Stomach (tissue), 9 donors: ENCODE data around the gene IQCE. TPM values are rescaled to one million over a fixed set of nuclear protein-coding genes. Genes with fewer than 3 reads are reported as not detected.

Source experiments
- DNase-seq, 2 donors: peaks; one replicate each; pipeline versions ENCODE4 v3.0.0 to v3.0.0-alpha.2; 2013 to 2019
- H3K27ac ChIP-seq, 5 donors: fragments of 200-600 bp in 4 of 5; sonication (generic) in 4 of 5; one replicate each; pipeline ENCODE4 v1.5.1; 2013 to 2019; ENCODE audit warnings: mild to moderate bottlenecking in 1 of 5, moderate library complexity in 1 of 5
- H3K27me3 ChIP-seq, 3 donors: fragments of 200-600 bp; sonication (generic); one replicate each; pipeline ENCODE4 v1.5.1; 2017 to 2019; ENCODE audit warnings: mixed run types in 1 of 3
- H3K36me3 ChIP-seq, 4 donors: fragments of 200-600 bp; sonication (generic); 1 replicate in 3 of 4; 2 replicates in 1 of 4; pipeline ENCODE4 v1.5.1; 2016 to 2019
- H3K4me1 ChIP-seq, 4 donors: fragments of 200-600 bp; sonication (generic); one replicate each; pipeline ENCODE4 v1.5.1; 2016 to 2019
- H3K4me3 ChIP-seq, 4 donors: fragments of 200-600 bp; sonication (generic) in 3 of 4; one replicate each; pipeline ENCODE4 v1.5.1; 2016 to 2019; ENCODE audit warnings: mild to moderate bottlenecking in 1 of 4
- H3K9me3 ChIP-seq, 4 donors: fragments of 200-600 bp; sonication (generic); one replicate each; pipeline ENCODE4 v1.5.1; 2016 to 2019
- EP300 ChIP-seq: sonication (generic); formaldehyde crosslinking; IDR thresholded peaks from one replicate; pipeline ENCODE4 v1.6.1; 2017; ENCODE audit warnings: antibody characterized with exemption
- POLR2A ChIP-seq, 4 donors: fragments of 450-650 bp; IDR thresholded peaks; one replicate each; pipeline ENCODE4 v1.6.1; 2016; ENCODE audit warnings: antibody characterized with exemption in 4 of 4, control low read depth in 2 of 4, mild to moderate bottlenecking in 1 of 4, moderate library complexity in 1 of 4
- POLR2AphosphoS5 ChIP-seq, 3 donors: sonication (generic); formaldehyde crosslinking; IDR thresholded peaks; one replicate each; pipeline ENCODE4 v1.6.1; 2016; ENCODE audit warnings: antibody characterized with exemption in 3 of 3
- WGBS, 5 donors: extraction: QIAGEN DNeasy Blood & Tissue Kit in 3 of 5; methylation state at CpG; one replicate each; pipeline versions ENCODE4 v1.1.5 to v1.1.7; 2013 to 2018; 5-methylcytosine and 5-hydroxymethylcytosine counted together
- intact Hi-C: fragments of 100-400 bp; cut with DNase I; formaldehyde crosslinking; loops from one replicate; pipeline ENCODE4 v1.15.1; 2023; ENCODE audit warnings: low total_unique reads
- polyA plus RNA-seq, 3 donors: library from polyadenylated mRNA; stranded (reverse); fragments of 200-250 nt; gene quantifications; one replicate each; pipeline ENCODE4 v1.2.3, GENCODE V29; 2013
- total RNA-seq, 5 donors: library from RNA; depleted of rRNA; stranded (reverse); fragments of >200 nt; gene quantifications; one replicate each; pipeline versions ENCODE4 v1.1.0 to v1.2.3, GENCODE V29; 2014 to 2016
- TF ChIP-seq, protein P1 (sequence below), 7 experiments: fragments of 450-650 bp in 4 of 7; fragments of 200-600 bp in 3 of 7; sonication (generic) in 3 of 7; IDR thresholded peaks; one replicate each; pipeline ENCODE4 v1.5.1; 2016 to 2019; ENCODE audit warnings: antibody characterized with exemption in 7 of 7, control low read depth in 2 of 7, mild to moderate bottlenecking in 1 of 7
- donor health status: healthy with polysubstance abuse.
- donor health status: Bipolar disorder and iron deficiency.
- donor health status: healthy.

Gene IQCE
- total and polyA plus RNA-seq, 8 donors: 1.8 to 248 (median 10.9) TPM

DNA sequence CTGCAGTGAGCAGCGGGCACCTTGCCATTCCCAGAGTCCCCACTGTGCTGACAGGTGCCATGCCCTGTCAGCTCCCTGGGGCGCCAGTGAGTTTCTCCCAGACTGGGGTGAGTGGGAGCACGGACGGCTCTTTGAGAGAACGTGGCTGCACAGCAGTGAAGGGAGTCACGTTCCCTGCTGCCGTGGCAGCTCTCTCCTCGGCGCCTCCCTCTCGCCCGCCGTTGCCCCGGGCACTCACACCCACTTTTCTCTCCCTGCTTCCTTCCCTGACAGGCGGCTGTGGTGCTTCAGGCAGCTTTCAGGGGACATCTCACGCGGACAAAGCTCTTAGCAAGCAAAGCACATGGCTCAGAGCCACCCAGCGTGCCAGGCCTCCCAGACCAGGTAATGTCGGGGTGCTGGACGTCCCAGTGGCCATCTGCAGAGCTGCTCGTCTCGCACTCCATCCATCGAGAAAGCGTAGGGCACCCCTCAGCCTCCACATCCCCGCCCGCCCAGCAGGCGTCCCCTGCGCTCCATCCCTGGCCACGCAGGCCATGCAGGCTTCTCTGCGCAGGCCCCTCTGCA is 45.9 kb downstream of the IQCE start:
- DNase-seq: no peak
- TF ChIP-seq, protein P1, sequence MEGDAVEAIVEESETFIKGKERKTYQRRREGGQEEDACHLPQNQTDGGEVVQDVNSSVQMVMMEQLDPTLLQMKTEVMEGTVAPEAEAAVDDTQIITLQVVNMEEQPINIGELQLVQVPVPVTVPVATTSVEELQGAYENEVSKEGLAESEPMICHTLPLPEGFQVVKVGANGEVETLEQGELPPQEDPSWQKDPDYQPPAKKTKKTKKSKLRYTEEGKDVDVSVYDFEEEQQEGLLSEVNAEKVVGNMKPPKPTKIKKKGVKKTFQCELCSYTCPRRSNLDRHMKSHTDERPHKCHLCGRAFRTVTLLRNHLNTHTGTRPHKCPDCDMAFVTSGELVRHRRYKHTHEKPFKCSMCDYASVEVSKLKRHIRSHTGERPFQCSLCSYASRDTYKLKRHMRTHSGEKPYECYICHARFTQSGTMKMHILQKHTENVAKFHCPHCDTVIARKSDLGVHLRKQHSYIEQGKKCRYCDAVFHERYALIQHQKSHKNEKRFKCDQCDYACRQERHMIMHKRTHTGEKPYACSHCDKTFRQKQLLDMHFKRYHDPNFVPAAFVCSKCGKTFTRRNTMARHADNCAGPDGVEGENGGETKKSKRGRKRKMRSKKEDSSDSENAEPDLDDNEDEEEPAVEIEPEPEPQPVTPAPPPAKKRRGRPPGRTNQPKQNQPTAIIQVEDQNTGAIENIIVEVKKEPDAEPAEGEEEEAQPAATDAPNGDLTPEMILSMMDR (IDR thresholded peaks at IDR 0.05): no peak
- TF ChIP-seq POLR2A (IDR thresholded peaks at IDR 0.05): no peak
- intact Hi-C loops: no loop called here
- no peaks in the 10 kb centered on the region for H3K9me3 ChIP-seq
- H3K27me3 ChIP-seq: no peaks in the 10 kb centered on the region
- H3K4me3 ChIP-seq: no peak overlapping the region
- H3K36me3 ChIP-seq: peaks cover 10 to 80% (median 65%) of the 10 kb centered on the region in 4 donors
- no peak overlapping the region for H3K27ac ChIP-seq
- WGBS, 5 donors: 92 to 97% (median 95%) methylated on average over 29 of the region's 29 CpGs
- peaks cover 0 to 8% (median 2%) of the 10 kb centered on the region in 4 donors for H3K4me1 ChIP-seq

DNA sequence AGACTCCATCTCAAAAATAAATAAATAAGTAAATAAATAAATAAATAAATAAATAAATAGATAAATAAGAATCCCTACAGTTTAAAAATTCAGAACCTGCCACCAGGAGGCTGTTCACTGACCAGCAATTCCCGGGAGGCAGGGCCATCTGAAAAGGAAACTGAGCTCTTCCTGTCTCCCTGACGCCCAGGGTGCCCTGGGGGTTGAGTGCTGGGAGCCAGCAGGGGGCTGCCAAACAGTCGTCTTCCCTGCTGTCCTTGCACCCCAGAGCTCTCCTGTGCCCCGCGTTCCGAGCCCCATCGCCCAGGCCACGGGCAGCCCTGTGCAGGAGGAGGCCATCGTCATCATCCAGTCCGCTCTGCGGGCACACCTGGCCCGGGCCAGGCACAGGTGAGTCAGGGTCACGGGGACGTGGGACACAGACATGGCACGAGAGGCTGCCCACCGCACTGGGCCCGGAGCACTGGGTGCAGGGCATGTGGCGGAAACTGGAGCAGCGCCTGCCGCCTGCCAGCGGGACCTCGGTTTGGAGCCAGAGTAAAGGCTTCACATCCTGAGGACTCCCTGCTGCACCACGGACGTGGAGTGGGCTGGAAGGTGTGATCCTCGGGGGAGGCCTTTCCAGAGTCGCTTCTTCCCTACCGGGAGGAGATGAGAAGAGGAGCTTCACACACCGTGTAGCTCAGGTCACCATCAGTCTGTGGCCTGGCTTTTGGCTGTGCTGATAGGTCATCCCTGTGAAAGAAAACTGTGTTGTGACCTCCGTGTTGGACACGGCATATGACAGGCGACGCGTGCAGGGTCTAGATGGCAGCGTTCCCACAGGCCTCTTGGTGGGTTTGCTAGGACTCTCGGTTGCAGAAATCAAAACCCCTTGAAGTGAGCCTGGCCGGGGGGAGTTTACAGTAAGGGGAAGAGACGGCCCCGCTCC is 47.1 kb downstream of the IQCE start:
- no peak for DNase-seq
- 88 to 93% (median 92%) methylated on average over 28 to 38 of the region's 38 CpGs for WGBS, 5 donors

DNA sequence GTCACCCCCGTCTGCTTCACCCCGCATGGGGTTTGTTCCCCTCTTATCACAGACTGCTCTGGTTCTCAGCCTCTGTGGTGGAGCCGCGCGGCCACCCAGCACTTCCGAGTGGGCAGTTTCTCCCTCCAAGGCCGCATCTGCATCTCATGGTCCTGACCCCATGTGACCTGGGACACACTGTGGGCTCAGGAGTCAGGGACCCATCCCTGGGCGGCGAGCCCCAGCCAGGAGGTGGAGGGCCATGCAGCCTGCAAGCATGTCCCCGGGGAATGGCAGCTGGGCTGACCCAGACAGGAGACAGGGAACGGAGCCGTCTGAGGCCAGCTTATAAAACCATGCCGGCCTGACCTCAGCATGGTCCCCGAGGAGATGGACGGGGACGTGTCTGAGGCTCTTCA is 47.8 kb downstream of the IQCE start:
- Histone ChIP-seq H3K4me3 (no peak overlapping the region), H3K9me3 (no peaks in the 10 kb centered on the region), H3K27ac (peak overlapping the region in 3 of 5 donors; percentile 38 to 73 (median 66)), H3K36me3 (peaks cover 7 to 79% (median 61%) of the 10 kb centered on the region in 4 donors), H3K4me1 (peaks cover 0 to 8% (median 0%) of the 10 kb centered on the region in 4 donors), H3K27me3 (no peaks in the 10 kb centered on the region)
- WGBS, 5 donors: 87 to 91% (median 90%) methylated on average over 13 to 16 of the region's 16 CpGs
- intact Hi-C loops: no loop called here
- TF ChIP-seq, protein P1 (IDR thresholded peaks at IDR 0.05): no peak
- TF ChIP-seq POLR2A (IDR thresholded peaks at IDR 0.05) (no peak), POLR2AphosphoS5 (IDR thresholded peaks at IDR 0.05) (no peak), EP300 (no peak)
- no peak for DNase-seq

More for the DNA sequence above, 47.1 kb downstream of the IQCE start:
- intact Hi-C loops: no loop called here
- Histone ChIP-seq H3K27me3 (no peaks in the 10 kb centered on the region), H3K9me3 (no peaks in the 10 kb centered on the region), H3K27ac (peak overlapping the region in 2 of 5 donors; percentile 66 to 73), H3K4me1 (peaks cover 0 to 8% (median 1%) of the 10 kb centered on the region in 4 donors), H3K4me3 (no peak overlapping the region), H3K36me3 (peaks cover 10 to 80% (median 64%) of the 10 kb centered on the region in 4 donors)
- no peak for TF ChIP-seq EP300
- TF ChIP-seq, protein P1 (IDR thresholded peaks at IDR 0.05): no peak
- no peak for TF ChIP-seq POLR2A (IDR thresholded peaks at IDR 0.05)
- no peak for TF ChIP-seq POLR2AphosphoS5 (IDR thresholded peaks at IDR 0.05)

DNA sequence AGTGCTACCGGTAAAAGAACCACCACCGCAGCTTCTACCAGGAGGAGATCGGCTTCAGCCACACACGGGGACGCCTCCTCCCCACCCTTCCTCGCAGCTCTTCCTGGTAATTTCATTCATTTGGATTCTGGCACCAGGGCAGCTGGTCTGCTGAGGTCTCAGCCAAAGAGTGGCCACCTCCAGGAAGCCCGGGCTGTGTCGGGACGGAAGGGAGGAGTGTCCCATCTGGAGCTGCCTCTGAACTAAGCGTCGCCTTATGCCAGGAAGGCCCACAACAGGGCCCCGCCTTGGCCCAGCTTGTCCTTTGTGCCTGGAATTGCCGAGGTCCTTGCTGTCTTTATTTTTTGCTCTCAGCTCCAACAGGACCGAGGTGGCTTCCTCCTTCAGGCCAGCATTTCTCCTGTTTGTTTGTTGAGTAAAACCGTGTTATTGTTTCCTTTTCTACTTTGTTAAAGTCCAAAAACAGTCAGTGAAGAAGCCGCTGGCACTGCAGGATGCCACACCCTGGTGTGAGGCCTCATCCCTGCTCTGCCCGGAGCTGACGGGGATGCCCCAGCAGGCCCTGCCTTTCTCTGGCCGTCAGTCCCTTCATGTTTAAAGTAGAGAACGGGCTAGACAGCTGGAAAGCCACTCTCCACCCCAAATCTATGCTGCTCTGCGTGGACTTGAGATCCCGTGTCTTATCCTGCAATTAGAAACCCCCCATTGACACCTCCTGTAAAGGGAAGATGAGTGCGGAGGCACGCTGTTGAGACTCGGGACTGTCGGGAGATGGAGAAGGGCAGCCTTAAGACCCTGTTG is 48.5 kb downstream of the IQCE start:
- H3K27me3 ChIP-seq: no peaks in the 10 kb centered on the region
- peaks cover 0 to 8% (median under 1%) of the 10 kb centered on the region in 4 donors for H3K4me1 ChIP-seq
- H3K9me3 ChIP-seq: no peaks in the 10 kb centered on the region
- 72 to 87% (median 80%) methylated on average over 26 of the region's 26 CpGs for WGBS, 5 donors
- H3K27ac ChIP-seq: peak overlapping the region in 4 of 5 donors; percentile 55 to 73 (median 67)
- H3K4me3 ChIP-seq: no peak overlapping the region
- TF ChIP-seq POLR2A (IDR thresholded peaks at IDR 0.05): no peak
- TF ChIP-seq POLR2AphosphoS5 (IDR thresholded peaks at IDR 0.05): peak in 2 of 3 donors; percentile 23 to 34
- no peak for DNase-seq
- peaks cover 7 to 71% (median 53%) of the 10 kb centered on the region in 4 donors for H3K36me3 ChIP-seq
- intact Hi-C loops: no loop called here
